Measurements from ENCODE around the gene NEURL1B.

The NEURL1B gene

GRCh38 chr5:172727551-172727950 is 86.5 kb downstream of the NEURL1B start:
- H3K36me3 ChIP-seq (ENCODE audit: control insufficient read depth, insufficient read depth, low read length) = no peaks in the 10 kb centered on the region
- no peak overlapping the region for H3K4me3 ChIP-seq (ENCODE audit: low read depth, low read length)
- peaks cover 35% of the 10 kb centered on the region for H3K27me3 ChIP-seq (ENCODE audit: control insufficient read depth, insufficient read depth, low read length)
- no peak overlapping the region for H3K27ac ChIP-seq (ENCODE audit: low read depth, low read length)
- no peak overlapping the region for H3K9ac ChIP-seq (ENCODE audit: low read length)
- H3K9me3 ChIP-seq (ENCODE audit: control insufficient read depth, insufficient read depth, low read depth, low read length) = no peaks in the 10 kb centered on the region
- H3K4me1 ChIP-seq (ENCODE audit: control insufficient read depth, insufficient read depth, low read length) = no peaks in the 10 kb centered on the region; the same call in 1 of the 2 replicates

GRCh38 chr5:172728481-172729241 is 87.6 kb downstream of the NEURL1B start:
- Histone ChIP-seq H3K36me3 (ENCODE audit: control insufficient read depth, insufficient read depth, low read length) (no peaks in the 10 kb centered on the region), H3K9ac (ENCODE audit: low read length) (no peak overlapping the region), H3K4me3 (ENCODE audit: low read depth, low read length) (no peak overlapping the region), H3K9me3 (ENCODE audit: control insufficient read depth, insufficient read depth, low read depth, low read length) (no peaks in the 10 kb centered on the region), H3K27ac (ENCODE audit: low read depth, low read length) (no peak overlapping the region), H3K4me1 (ENCODE audit: control insufficient read depth, insufficient read depth, low read length) (peaks cover 6% of the 10 kb centered on the region; the same call in 1 of the 2 replicates), H3K27me3 (ENCODE audit: control insufficient read depth, insufficient read depth, low read length) (peaks cover 39% of the 10 kb centered on the region)

GRCh38 chr5:172729588-172729987 is 88.5 kb downstream of the NEURL1B start:
- no peak overlapping the region for H3K9ac ChIP-seq (ENCODE audit: low read length)
- H3K4me3 ChIP-seq (ENCODE audit: low read depth, low read length) = no peak overlapping the region
- H3K27me3 ChIP-seq (ENCODE audit: control insufficient read depth, insufficient read depth, low read length) = peaks cover 30% of the 10 kb centered on the region
- no peak overlapping the region for H3K27ac ChIP-seq (ENCODE audit: low read depth, low read length)
- H3K9me3 ChIP-seq (ENCODE audit: control insufficient read depth, insufficient read depth, low read depth, low read length) = no peaks in the 10 kb centered on the region
- no peaks in the 10 kb centered on the region for H3K36me3 ChIP-seq (ENCODE audit: control insufficient read depth, insufficient read depth, low read length)
- peaks cover 9% of the 10 kb centered on the region; the same call in 1 of the 2 replicates for H3K4me1 ChIP-seq (ENCODE audit: control insufficient read depth, insufficient read depth, low read length)

- H3K27ac ChIP-seq (ENCODE audit: low read depth, low read length) = no peak overlapping the region
- no peak overlapping the region for H3K4me3 ChIP-seq (ENCODE audit: low read depth, low read length)
- peaks cover 9% of the 10 kb centered on the region; the same call in 1 of the 2 replicates for H3K4me1 ChIP-seq (ENCODE audit: control insufficient read depth, insufficient read depth, low read length)
- H3K27me3 ChIP-seq (ENCODE audit: control insufficient read depth, insufficient read depth, low read length) = peaks cover 26% of the 10 kb centered on the region
- H3K9ac ChIP-seq (ENCODE audit: low read length) = no peak overlapping the region
- H3K36me3 ChIP-seq (ENCODE audit: control insufficient read depth, insufficient read depth, low read length) = no peaks in the 10 kb centered on the region
- H3K9me3 ChIP-seq (ENCODE audit: control insufficient read depth, insufficient read depth, low read depth, low read length) = no peaks in the 10 kb centered on the region
Measured at GRCh38 chr5:172730222-172730621, 89.2 kb downstream of the NEURL1B start.

GRCh38 chr5:172730981-172731679 is 90.1 kb downstream of the NEURL1B start:
- no peak overlapping the region for H3K27ac ChIP-seq (ENCODE audit: low read depth, low read length)
- H3K4me3 ChIP-seq (ENCODE audit: low read depth, low read length) = no peak overlapping the region
- H3K9me3 ChIP-seq (ENCODE audit: control insufficient read depth, insufficient read depth, low read depth, low read length) = no peaks in the 10 kb centered on the region
- H3K27me3 ChIP-seq (ENCODE audit: control insufficient read depth, insufficient read depth, low read length) = peaks cover 26% of the 10 kb centered on the region
- H3K9ac ChIP-seq (ENCODE audit: low read length) = no peak overlapping the region
- no peaks in the 10 kb centered on the region for H3K36me3 ChIP-seq (ENCODE audit: control insufficient read depth, insufficient read depth, low read length)
- H3K4me1 ChIP-seq (ENCODE audit: control insufficient read depth, insufficient read depth, low read length) = peaks cover 9% of the 10 kb centered on the region; the same call in 1 of the 2 replicates

- Histone ChIP-seq H3K9ac (ENCODE audit: low read length) (no peak overlapping the region), H3K27ac (ENCODE audit: low read depth, low read length) (no peak overlapping the region), H3K4me3 (ENCODE audit: low read depth, low read length) (no peak overlapping the region), H3K4me1 (ENCODE audit: control insufficient read depth, insufficient read depth, low read length) (peaks cover 9% of the 10 kb centered on the region; the same call in 1 of the 2 replicates), H3K9me3 (ENCODE audit: control insufficient read depth, insufficient read depth, low read depth, low read length) (no peaks in the 10 kb centered on the region), H3K27me3 (ENCODE audit: control insufficient read depth, insufficient read depth, low read length) (peaks cover 21% of the 10 kb centered on the region), H3K36me3 (ENCODE audit: control insufficient read depth, insufficient read depth, low read length) (no peaks in the 10 kb centered on the region)
Measured at GRCh38 chr5:172731680-172732074, 90.6 kb downstream of the NEURL1B start.

GRCh38 chr5:172732201-172732865 is 91.3 kb downstream of the NEURL1B start:
- Histone ChIP-seq H3K9me3 (ENCODE audit: control insufficient read depth, insufficient read depth, low read depth, low read length) (no peaks in the 10 kb centered on the region), H3K27me3 (ENCODE audit: control insufficient read depth, insufficient read depth, low read length) (peaks cover 17% of the 10 kb centered on the region; the same call in 1 of the 2 replicates), H3K4me1 (ENCODE audit: control insufficient read depth, insufficient read depth, low read length) (peaks cover 9% of the 10 kb centered on the region; the same call in 1 of the 2 replicates), H3K36me3 (ENCODE audit: control insufficient read depth, insufficient read depth, low read length) (no peaks in the 10 kb centered on the region), H3K27ac (ENCODE audit: low read depth, low read length) (no peak overlapping the region), H3K4me3 (ENCODE audit: low read depth, low read length) (no peak overlapping the region), H3K9ac (ENCODE audit: low read length) (no peak overlapping the region)

GRCh38 chr5:172733131-172733973 is 92.3 kb downstream of the NEURL1B start:
- Histone ChIP-seq H3K27me3 (ENCODE audit: control insufficient read depth, insufficient read depth, low read length) (peaks cover 12% of the 10 kb centered on the region; the same call in 1 of the 2 replicates), H3K4me1 (ENCODE audit: control insufficient read depth, insufficient read depth, low read length) (peaks cover 9% of the 10 kb centered on the region; the same call in 1 of the 2 replicates), H3K9me3 (ENCODE audit: control insufficient read depth, insufficient read depth, low read depth, low read length) (no peaks in the 10 kb centered on the region), H3K9ac (ENCODE audit: low read length) (no peak overlapping the region), H3K36me3 (ENCODE audit: control insufficient read depth, insufficient read depth, low read length) (no peaks in the 10 kb centered on the region), H3K27ac (ENCODE audit: low read depth, low read length) (no peak overlapping the region), H3K4me3 (ENCODE audit: low read depth, low read length) (no peak overlapping the region)

- Histone ChIP-seq H3K27me3 (ENCODE audit: control insufficient read depth, insufficient read depth, low read length) (peaks cover 11% of the 10 kb centered on the region; the same call in 1 of the 2 replicates), H3K27ac (ENCODE audit: low read depth, low read length) (no peak overlapping the region), H3K36me3 (ENCODE audit: control insufficient read depth, insufficient read depth, low read length) (no peaks in the 10 kb centered on the region), H3K9ac (ENCODE audit: low read length) (no peak overlapping the region), H3K4me3 (ENCODE audit: low read depth, low read length) (no peak overlapping the region), H3K9me3 (ENCODE audit: control insufficient read depth, insufficient read depth, low read depth, low read length) (no peaks in the 10 kb centered on the region), H3K4me1 (ENCODE audit: control insufficient read depth, insufficient read depth, low read length) (peaks cover 9% of the 10 kb centered on the region; the same call in 1 of the 2 replicates)
Measured at GRCh38 chr5:172733974-172734346, 92.9 kb downstream of the NEURL1B start.

- Histone ChIP-seq H3K36me3 (ENCODE audit: control insufficient read depth, insufficient read depth, low read length) (no peaks in the 10 kb centered on the region), H3K4me1 (ENCODE audit: control insufficient read depth, insufficient read depth, low read length) (peaks cover 9% of the 10 kb centered on the region; the same call in 1 of the 2 replicates), H3K27ac (ENCODE audit: low read depth, low read length) (no peak overlapping the region), H3K9me3 (ENCODE audit: control insufficient read depth, insufficient read depth, low read depth, low read length) (no peaks in the 10 kb centered on the region), H3K27me3 (ENCODE audit: control insufficient read depth, insufficient read depth, low read length) (0 out of 2 replicates have a peak, but pooled peaks cover 9% of the 10 kb centered on the region), H3K9ac (ENCODE audit: low read length) (no peak overlapping the region), H3K4me3 (ENCODE audit: low read depth, low read length) (no peak overlapping the region)
Measured at GRCh38 chr5:172735141-172735831, 94.2 kb downstream of the NEURL1B start.
